H1 (cell line): ENCODE measurements around the gene PTPN18. TPM values are rescaled to one million over a fixed set of nuclear protein-coding genes. Genes with fewer than 3 reads are reported as not detected.

Source experiments
- ASH2L ChIP-seq: fragments of 200-600, 300-600 bp; sonication (generic); IDR thresholded peaks from one replicate; pipeline ENCODE4 v1.7.1; 2017; ENCODE audit warnings: low read length
- CEBPB ChIP-seq: IDR thresholded peaks from 2 replicates; pipeline ENCODE4 v1.6.1; 2012; ENCODE audit warnings: low read depth, low read length
- CHD2 ChIP-seq: IDR thresholded peaks from 2 replicates; pipeline ENCODE4 v1.6.1; 2012; ENCODE audit warnings: low read length, improper control_type of control experiment
- CHD7 ChIP-seq: fragments of 300-600 bp; sonication (generic); IDR thresholded peaks from 2 replicates; pipeline ENCODE4 v1.7.1; 2012; ENCODE audit warnings: low read length, moderate library complexity, mild to moderate bottlenecking, inconsistent platforms; ENCODE audit not compliant: insufficient replicate concordance
- EZH2 ChIP-seq: fragments of 200-600 bp; sonication (generic); IDR thresholded peaks from 2 replicates; pipeline ENCODE4 v1.7.1; 2012; ENCODE audit warnings: low read depth, mild to moderate bottlenecking, moderate library complexity, low read length, inconsistent platforms; ENCODE audit not compliant: severe bottlenecking
- FOSL1 ChIP-seq: IDR thresholded peaks from 2 replicates; pipeline ENCODE4 v1.6.1; 2011; ENCODE audit warnings: mild to moderate bottlenecking, low read depth, low read length, moderate library complexity; ENCODE audit not compliant: insufficient read depth
- RBBP5 ChIP-seq: IDR thresholded peaks from 2 replicates; pipeline ENCODE4 v1.7.1; 2012; ENCODE audit warnings: low read depth, mild to moderate bottlenecking, inconsistent platforms, low read length, moderate library complexity, borderline replicate concordance
- SIX5 ChIP-seq: IDR thresholded peaks from 2 replicates; pipeline ENCODE4 v1.6.1; 2011; ENCODE audit warnings: mild to moderate bottlenecking, low read depth, low read length
- SP2 ChIP-seq: IDR thresholded peaks from 2 replicates; pipeline ENCODE4 v1.6.1; 2012; ENCODE audit warnings: mild to moderate bottlenecking, low read length, inconsistent platforms
- TAF7 ChIP-seq: optimal IDR thresholded peaks from 2 replicates; pipeline ENCODE3; 2011; ENCODE audit warnings: low read depth, mild to moderate bottlenecking, inconsistent platforms, low read length, moderate library complexity, borderline replicate concordance
- USF2 ChIP-seq: IDR thresholded peaks from 2 replicates; pipeline ENCODE4 v1.6.1; 2011; ENCODE audit warnings: low read length, improper control_type of control experiment
- polyA plus RNA-seq, 7 experiments: library from polyadenylated mRNA; depleted of rRNA in 3 of 7; stranded (reverse) in 5 of 7; unstranded in 2 of 7; fragments of >200 nt in 5 of 7; fragments of 200-250 nt in 2 of 7; gene quantifications; 1 replicate in 5 of 7; 2 replicates in 1 of 7; 4 replicates in 1 of 7; pipeline versions ENCODE4 v1.2.1 to v1.2.3, GENCODE V29; 2011 to 2013; ENCODE audit warnings: missing spikeins in 2 of 7, mixed read lengths in 2 of 7
- total RNA-seq: library from RNA; stranded (reverse); fragmentation: NEBNext Ultra II Directional; extraction: Animal tissue kit (Norgen Biotek cat#: 25700); gene quantifications from 2 replicates; pipeline ENCODE4 v1.2.1, GENCODE V29; 2021

Gene PTPN18
- total and polyA plus RNA-seq, 2 of the 8 experiments (the other 6 are each of a cell fraction or from before 2014, with no cell fraction given): 13.2 to 14.7 TPM

- no peak for TF ChIP-seq CHD7
- no peak for TF ChIP-seq SIX5
- TF ChIP-seq RBBP5: no peak
- TF ChIP-seq CHD2: no peak
- TF ChIP-seq ASH2L: no peak
- TF ChIP-seq TAF7: no peak
- TF ChIP-seq EZH2: no peak
- no peak for TF ChIP-seq SP2
- TF ChIP-seq CEBPB: no peak
- TF ChIP-seq FOSL1: no peak
- no peak for TF ChIP-seq USF2
These were observed 12.9 kb downstream of the PTPN18 start (continued) for GRCh38 chr2:130368786-130369185.
